Endothelial cell of umbilical vein (primary cell): ENCODE data around the gene DCLK1.

Experiments
- EZH2 ChIP-seq: IDR thresholded peaks from 2 replicates; pipeline ENCODE4 v1.6.1; 2012; ENCODE audit warnings: borderline replicate concordance, low read depth, mild to moderate bottlenecking, moderate library complexity, low read length, inconsistent platforms; ENCODE audit not compliant: severe bottlenecking
- FOS ChIP-seq: IDR thresholded peaks from 2 replicates; pipeline ENCODE4 v1.6.1; 2011; ENCODE audit warnings: mild to moderate bottlenecking, low read length, moderate library complexity, borderline replicate concordance; ENCODE audit not compliant: insufficient read depth
- GATA2 ChIP-seq: IDR thresholded peaks from 2 replicates; pipeline ENCODE4 v1.7.0; 2011; ENCODE audit warnings: low read depth, mild to moderate bottlenecking, moderate library complexity, mixed read lengths, low read length; ENCODE audit not compliant: insufficient read length, insufficient read depth
- JUN ChIP-seq: IDR thresholded peaks from 2 replicates; pipeline ENCODE4 v1.6.1; 2011; ENCODE audit warnings: borderline replicate concordance, low read depth; ENCODE audit not compliant: insufficient read length, insufficient read depth
- MAX ChIP-seq: IDR thresholded peaks from 2 replicates; pipeline ENCODE4 v1.6.1; 2011; ENCODE audit not compliant: insufficient read depth, insufficient read length
- MYC ChIP-seq: IDR thresholded peaks from one replicate; pipeline ENCODE4 v1.6.1; 2011; ENCODE audit warnings: mild to moderate bottlenecking, low read depth, low read length
- POLR2A ChIP-seq: IDR thresholded peaks from 2 replicates; pipeline ENCODE4 v1.6.1; 2012; ENCODE audit warnings: low read depth, mild to moderate bottlenecking, control low read depth, low read length
- POLR2AphosphoS5 ChIP-seq: IDR thresholded peaks from 2 replicates; pipeline ENCODE4 v1.6.1; 2012; ENCODE audit warnings: low read depth, mild to moderate bottlenecking, control low read depth, low read length, moderate library complexity; ENCODE audit not compliant: insufficient read depth
- TF ChIP-seq, protein P1 (sequence below), 2 donors: IDR thresholded peaks; 1 replicate in 1 of 2; 2 replicates in 1 of 2; pipeline ENCODE4 v1.5.1; 2011; ENCODE audit warnings: low read length in 2 of 2, mild to moderate bottlenecking in 2 of 2, moderate library complexity in 2 of 2, control low read depth in 1 of 2, inconsistent platforms in 1 of 2, low read depth in 1 of 2; ENCODE audit not compliant: insufficient read depth in 1 of 2; ENCODE audit errors: extremely low read depth in 1 of 2

GRCh38 chr13:35826626-35827254 lies 304.4 kb downstream of the DCLK1 start:
- TF ChIP-seq, protein P1, sequence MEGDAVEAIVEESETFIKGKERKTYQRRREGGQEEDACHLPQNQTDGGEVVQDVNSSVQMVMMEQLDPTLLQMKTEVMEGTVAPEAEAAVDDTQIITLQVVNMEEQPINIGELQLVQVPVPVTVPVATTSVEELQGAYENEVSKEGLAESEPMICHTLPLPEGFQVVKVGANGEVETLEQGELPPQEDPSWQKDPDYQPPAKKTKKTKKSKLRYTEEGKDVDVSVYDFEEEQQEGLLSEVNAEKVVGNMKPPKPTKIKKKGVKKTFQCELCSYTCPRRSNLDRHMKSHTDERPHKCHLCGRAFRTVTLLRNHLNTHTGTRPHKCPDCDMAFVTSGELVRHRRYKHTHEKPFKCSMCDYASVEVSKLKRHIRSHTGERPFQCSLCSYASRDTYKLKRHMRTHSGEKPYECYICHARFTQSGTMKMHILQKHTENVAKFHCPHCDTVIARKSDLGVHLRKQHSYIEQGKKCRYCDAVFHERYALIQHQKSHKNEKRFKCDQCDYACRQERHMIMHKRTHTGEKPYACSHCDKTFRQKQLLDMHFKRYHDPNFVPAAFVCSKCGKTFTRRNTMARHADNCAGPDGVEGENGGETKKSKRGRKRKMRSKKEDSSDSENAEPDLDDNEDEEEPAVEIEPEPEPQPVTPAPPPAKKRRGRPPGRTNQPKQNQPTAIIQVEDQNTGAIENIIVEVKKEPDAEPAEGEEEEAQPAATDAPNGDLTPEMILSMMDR (IDR thresholded peaks at IDR 0.05; ENCODE audit: extremely low read depth in 1 of 2, insufficient read depth in 1 of 2, low read depth in 1 of 2, low read length in 2 of 2): no peak
- TF ChIP-seq POLR2A: no peak
- TF ChIP-seq POLR2AphosphoS5: no peak
- no peak for TF ChIP-seq EZH2
- no peak for TF ChIP-seq MAX
- TF ChIP-seq MYC: no peak
- no peak for TF ChIP-seq FOS
- TF ChIP-seq JUN: no peak
- no peak for TF ChIP-seq GATA2
